Stimulated activated CD8-positive, alpha-beta memory T cell treated with anti-CD3 and anti-CD28 coated beads, Interleukin-7, amount 100 ng/mL, for 1 hour (primary cell): ENCODE measurements around the gene SMYD4.
"Not testable (repeated sequence)": the region's sequence is repeated elsewhere in the genome, so short reads cannot be mapped to it uniquely, and the experiment has no call there.

Experiments used
- DNase-seq, 2 donors: peaks; one replicate each; pipeline ENCODE4 v3.0.0-alpha.2; 2020; ENCODE audit warnings: low read depth in 2 of 2

Gene SMYD4

DNA sequence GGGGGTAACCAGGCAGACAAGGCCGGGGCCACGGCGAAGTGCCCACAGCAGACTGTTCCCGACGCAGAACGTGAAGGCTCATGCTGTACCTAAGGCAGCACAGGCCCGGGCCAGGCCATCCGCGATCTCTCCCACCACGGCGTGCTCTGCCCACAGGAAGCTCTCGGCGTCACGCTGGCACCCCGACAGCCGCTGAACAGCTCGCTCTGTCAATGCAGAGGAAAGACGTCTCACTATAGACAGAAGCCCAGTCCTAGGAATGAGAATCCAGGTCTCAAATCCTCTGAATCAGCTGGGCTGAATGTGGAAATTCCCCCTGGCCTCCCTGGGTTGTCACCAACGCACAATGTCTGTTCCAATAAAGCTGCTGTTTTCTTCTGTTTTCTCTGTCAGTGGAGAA is 46.4 kb downstream of the SMYD4 start:
- DNase-seq = no peak

DNA sequence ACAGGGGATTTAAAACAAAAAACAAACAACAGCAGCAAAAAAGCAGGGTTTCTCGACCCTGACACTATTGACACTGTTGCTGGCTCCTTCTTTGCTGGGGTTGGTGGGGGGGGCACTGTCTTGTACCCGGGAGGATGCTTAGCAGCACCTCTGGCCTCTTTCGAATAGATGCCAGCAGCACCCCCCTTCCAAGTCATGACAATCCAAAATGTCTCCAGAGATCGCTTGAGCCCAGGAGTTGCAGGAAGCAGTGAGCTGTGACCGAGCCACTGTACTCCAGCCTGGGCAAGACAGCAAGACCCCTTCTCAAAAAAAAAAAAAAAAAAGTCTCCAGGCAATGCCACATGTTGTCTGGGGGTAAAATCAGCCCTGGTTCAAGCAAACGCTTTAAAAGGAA is 47.5 kb downstream of the SMYD4 start:
- no peak for DNase-seq

DNA sequence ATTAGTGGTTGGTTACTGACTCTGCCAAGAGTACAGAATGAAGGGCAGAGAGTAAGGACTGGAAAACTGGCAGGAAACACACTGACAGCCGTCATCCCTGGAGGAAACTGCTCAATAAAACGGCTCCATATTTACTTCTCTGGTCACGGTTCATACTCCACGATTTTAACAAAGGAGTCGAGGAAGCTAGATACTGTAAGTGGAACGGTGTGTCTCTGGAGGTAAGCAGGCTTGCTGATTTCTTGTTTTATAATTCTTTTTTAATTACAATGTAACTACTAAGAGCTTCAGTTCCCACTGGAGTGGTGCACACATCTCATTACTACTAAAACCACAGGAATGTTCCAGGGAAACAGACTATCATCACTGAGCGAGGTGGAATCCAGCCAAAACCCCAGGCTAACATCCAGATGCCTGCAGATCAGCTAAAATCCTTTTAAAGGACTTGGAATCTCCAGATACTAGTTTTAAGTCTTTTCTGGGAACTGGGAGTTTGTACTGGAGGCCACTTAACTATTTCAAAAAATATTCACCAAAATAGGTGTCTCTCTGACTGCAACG is 50.1 kb downstream of the SMYD4 start:
- DNase-seq = no peak

DNA sequence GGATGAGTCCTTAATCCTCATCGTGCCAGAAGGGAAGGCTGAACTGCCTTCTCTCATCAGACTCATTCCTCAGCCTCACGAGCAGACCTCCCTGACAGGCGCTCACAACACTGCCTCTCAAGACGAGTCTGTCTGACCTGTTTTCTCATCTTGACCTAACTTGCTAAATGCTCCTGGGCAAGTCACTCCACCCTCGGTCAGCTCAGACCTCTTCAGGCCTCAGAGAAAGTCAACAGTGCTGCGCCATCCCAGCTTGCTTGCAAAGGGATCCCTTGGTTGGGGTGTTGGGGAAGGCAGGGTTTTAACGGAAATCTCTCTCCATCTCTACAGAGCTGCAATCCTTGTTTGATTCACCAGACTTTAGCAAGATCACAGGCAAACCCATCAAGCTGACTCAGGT is 52.8 kb downstream of the SMYD4 start:
- DNase-seq = no peak

DNA sequence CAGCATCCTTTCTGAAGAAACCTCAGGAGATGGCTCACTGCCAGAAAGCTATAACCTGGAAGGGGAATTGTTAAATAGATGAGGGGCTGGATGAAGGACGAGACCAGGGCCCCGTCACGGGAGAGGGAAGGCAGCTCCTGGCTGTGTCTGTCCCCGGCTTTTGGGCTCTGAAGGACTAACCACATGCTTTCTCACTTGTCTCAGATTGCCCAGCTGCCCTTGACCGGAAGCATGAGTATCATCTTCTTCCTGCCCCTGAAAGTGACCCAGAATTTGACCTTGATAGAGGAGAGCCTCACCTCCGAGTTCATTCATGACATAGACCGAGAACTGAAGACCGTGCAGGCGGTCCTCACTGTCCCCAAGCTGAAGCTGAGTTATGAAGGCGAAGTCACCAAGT is 53.4 kb downstream of the SMYD4 start:
- no peak for DNase-seq

DNA sequence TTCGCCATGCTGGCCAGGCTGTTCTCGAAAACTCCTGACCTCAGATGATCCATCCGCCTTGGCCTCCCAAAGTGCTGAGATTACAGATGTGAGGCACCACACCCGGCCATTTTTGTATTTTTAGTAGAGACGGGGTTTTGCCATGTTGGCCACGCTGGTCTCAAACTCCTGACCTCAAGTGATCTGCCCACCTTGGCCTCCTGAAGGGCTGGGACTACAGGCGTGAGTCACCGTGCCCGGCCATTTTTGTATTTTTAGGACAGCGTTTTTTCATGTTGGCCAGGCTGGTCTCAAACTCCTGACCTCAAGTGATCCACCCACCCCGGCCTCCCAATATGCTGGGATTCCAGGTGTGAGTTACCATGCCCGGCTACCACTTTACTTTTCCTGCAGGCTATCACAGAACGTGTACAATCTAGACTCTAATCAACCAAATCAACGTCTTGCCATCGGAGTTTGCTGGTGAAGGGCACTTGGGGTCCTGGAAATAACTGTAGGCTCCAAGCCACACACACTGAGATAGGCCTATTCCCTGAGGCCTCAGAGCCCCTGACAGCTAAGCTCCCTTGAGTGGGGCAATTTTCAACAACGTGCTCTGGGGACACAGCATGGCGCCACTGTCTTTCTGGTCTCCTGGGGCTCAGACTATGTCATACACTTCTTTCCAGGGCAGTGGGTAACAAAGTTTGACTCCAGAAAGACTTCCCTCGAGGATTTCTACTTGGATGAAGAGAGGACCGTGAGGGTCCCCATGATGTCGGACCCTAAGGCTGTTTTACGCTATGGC is 55.1 kb downstream of the SMYD4 start:
- DNase-seq = no peak

DNA sequence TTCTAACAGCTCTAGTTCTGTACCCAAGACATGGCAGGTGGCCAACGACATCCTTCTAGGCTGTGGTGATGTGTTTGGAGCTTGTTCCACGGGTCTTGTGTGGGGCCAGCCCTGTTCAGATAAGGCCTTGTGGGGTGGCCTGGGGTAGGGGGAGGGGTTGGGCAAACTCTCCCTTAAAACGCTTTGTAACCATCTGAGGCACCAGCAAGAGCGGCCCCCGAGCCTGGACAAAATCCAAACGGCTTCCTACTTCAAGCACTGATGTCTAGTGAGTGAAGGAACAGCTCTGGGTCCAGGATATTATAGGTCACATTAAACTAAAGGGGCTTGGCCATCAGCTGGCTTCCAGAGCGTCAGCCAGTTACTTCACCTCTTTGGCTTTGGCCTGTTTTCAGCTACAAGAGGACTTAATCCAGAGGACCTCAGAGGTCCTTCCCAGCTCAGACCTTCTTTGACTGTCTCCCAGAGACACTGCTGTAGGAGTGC is 56.0 kb downstream of the SMYD4 start:
- DNase-seq = no peak

DNA sequence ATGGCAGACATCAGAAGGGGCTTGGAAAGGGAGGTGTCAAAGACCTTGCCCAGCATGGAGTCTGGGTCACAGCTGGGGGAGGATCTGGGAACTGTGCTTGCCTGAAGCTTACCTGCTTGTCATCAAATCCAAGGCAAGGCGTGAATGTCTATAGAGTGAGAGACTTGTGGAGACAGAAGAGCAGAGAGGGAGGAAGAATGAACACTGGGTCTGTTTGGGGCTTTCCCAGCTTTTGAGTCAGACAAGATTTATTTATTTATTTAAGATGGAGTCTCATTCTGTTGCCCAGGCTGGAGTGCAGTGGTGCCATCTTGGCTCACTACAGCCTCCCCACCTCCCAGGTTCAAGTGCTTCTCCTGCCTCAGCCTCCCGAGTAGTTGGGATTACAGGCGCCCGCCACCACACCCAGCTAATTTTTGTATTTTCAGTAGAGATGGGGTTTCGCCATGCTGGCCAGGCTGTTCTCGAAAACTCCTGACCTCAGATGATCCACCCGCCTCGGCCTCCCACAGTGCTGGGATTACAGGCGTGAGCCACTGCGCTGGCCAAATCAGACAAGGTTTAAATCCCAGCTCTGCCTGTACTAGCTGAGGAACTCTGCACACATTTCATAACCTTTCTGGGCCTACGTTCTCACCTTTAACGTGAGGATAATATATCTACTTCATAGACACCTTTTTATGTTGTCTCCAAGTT is 56.6 kb downstream of the SMYD4 start:
- DNase-seq = not testable (repeated sequence)

DNA sequence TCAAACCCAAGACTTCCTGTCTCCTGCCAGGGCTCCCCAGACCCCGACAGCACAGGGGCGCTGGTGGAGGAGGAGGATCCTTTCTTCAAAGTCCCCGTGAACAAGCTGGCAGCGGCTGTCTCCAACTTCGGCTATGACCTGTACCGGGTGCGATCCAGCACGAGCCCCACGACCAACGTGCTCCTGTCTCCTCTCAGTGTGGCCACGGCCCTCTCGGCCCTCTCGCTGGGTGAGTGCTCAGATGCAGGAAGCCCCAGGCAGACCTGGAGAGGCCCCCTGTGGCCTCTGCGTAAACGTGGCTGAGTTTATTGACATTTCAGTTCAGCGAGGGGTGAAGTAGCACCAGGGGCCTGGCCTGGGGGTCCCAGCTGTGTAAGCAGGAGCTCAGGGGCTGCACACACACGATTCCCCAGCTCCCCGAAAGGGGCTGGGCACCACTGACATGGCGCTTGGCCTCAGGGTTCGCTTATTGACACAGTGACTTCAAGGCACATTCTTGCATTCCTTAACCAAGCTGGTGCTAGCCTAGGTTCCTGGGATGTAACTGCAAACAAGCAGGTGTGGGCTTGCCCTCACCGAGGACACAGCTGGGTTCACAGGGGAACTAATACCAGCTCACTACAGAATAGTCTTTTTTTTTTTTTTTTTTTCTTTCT is 59.8 kb downstream of the SMYD4 start:
- no peak for DNase-seq

DNA sequence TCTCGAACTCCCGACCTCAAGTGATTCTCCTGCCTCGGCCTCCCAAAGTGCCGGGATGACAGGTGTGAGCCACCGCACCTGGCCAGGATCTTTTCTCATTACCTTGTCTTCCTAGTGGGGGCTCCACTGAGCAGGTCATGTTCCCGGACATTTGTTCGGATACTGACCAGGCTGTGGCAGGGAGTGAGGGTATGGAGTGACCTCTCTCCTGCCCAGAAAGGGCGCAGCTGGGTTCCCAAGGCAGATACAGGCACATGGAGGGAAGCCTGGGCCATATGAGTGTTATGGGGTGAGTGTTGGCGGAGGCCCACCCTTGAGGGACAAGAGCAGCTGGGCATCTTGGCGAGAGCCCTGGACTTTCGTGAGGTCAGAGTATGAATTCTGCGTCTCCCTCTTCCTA is 62.3 kb downstream of the SMYD4 start:
- DNase-seq = no peak

DNA sequence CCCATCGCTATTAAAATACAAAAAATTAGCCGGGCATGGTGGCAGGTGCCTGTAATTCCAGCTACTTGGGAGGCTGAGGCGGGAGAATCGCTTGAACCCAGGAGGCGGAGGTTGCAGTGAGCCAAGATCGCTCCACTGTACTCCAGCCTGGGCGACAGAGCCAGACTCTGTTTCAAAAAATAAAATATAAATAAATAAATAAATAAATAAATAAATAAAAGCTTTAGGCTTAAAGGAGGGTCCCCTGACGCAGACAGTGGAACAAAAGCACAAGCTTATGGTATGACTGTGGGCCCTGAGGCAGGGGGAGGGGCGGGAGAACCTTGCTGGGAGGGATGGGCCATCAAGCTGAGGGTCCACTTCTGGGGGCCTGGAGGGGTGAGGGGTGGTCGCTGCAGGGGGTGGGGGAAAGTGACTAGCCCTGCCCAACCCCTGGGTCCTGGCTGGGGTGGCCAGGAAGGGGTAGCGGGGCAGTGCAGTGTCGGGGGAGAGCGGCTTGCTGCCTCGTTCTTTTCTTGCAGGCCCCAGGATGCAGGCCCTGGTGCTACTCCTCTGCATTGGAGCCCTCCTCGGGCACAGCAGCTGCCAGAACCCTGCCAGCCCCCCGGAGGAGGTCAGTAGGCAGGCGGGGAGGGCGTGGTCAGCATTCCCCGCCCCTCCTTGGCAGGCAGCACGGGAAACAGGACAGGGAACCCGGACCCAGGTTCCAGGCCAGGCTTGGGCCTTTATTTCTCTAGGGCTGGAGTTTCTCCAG is 63.1 kb downstream of the SMYD4 start:
- no peak for DNase-seq

DNA sequence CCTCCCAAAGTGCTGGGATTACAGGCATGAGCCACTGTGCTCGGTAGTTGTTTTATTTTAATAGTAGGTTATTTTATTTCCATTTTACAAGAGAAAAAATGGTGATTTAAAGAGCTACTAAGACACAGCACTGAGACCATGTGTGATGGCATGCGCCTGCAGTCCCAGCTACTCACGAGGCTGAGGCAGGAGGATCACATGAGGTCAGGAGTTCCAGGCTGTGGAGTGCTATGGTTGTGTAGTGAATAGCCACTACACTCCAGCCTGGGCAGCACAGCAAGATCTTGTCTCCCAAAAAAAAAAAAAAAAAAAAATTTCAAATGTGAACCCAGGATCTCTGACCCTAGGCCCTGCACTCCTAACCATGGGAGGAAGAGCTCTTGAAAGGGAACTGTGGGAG is 64.1 kb downstream of the SMYD4 start:
- no peak for DNase-seq

DNA sequence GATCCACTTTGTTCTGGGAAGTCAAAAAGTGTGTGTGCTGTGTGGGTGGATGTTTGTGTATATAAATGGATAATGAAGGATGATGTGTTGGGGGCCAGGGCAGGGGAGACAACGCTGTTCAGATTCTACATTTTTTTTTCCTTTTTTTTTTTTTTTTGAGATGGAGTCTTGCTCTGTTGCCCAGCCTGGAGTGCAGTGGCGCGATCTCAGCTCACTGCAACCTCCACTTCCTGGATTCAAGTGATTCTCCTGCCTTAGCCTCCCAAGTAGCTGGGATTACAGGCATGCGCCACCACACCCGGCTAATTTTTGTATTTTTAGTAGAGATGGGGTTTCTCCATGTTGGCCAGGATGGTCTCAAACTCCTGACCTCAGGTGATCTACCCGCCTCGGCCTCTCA is 65.0 kb downstream of the SMYD4 start:
- DNase-seq = not testable (repeated sequence)

DNA sequence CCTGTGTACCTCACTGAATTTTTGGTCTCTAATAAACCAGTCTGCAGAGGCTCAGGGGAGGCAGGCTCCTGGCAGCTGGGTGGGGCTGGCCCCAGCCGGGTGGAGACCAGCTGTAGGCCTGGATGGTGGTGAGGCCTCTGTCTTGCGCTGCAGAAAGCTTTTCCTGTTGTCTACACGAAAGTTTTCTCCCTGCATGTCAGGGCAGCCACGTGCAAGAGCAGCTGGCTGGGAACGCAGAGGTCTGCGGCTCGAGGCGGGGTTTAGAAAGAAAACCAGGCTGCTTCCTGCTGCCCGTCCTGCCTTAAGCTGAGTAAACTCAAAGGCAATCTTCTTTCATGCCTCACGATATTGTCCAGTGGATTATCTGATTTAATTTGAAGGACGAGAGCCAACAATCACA is 65.4 kb downstream of the SMYD4 start:
- peak; percentile 19 to 23 for DNase-seq

DNA sequence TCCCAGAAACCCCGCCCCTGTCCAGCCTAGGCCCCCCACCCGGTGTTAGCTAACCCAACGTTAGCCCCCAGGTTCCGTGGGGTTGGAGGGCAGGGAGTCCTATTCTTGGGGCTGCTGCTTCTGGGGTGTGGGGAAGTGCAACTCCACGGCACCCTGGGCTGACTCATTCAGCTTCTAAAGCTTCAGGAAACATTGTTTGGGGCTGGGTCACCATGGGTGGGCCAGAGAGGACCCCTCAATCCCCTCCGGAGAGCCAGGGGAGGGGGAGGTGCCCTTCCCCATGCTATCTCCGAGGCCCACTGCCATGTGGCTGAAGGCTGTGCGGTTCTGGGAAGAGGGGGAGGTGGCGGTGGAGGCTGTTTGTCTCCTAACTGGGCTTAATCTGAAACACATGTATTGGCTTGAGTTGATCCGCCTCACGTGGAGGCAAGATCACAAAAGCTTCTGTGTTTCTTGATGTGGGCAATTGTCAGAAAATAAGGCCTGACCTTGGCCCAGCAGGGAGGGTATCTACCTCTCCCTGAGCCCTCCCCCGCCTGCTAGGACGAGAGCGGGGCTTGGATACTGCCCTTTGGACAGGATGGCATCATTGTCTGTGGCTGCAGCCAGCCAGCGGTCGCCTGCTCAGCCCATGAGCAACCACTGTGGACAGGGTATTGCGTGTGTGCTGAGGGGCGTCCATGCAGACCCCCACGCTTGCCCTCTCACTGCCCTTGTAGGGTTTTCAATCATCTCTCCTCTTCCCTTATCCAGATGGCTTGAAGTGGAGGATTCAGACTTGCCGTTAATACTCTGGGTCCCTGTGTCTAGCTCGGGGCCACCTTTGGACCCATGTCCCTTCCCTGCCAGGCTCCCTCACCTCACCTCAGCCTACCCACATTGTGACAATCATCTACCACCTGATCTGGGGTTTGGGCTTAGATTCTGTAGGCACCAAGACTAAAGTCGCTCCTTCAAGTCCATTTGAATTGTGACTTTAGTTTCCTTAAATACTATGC is 66.5 kb downstream of the SMYD4 start:
- no peak for DNase-seq

DNA sequence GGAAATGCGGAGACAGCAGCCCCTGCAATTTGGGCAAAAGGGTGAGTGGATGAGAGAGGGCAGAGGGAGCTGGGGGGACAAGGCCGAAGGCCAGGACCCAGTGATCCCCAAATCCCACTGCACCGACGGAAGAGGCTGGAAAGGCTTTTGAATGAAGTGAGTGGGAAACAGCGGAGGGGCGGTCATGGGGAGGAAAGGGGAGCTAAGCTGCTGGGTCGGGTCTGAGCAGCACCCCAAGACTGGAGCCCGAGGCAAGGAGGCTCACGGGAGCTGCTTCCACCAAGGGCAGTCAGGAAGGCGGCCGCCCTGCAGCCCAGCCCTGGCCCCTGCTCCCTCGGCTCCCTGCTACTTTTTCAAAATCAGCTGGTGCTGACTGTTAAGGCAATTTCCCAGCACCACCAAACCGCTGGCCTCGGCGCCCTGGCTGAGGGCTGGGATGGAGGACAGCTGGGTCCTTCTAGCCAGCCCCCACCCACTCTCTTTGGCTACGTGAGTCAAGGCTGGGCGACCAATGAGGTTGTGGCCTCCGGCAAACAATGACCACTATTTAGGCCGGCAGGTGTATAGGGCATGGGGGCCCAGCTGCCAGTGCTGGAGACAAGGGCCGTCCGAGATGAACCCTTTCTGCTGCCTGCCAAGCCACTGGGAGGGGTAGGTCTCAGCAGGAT is 67.3 kb downstream of the SMYD4 start:
- no peak for DNase-seq

DNA sequence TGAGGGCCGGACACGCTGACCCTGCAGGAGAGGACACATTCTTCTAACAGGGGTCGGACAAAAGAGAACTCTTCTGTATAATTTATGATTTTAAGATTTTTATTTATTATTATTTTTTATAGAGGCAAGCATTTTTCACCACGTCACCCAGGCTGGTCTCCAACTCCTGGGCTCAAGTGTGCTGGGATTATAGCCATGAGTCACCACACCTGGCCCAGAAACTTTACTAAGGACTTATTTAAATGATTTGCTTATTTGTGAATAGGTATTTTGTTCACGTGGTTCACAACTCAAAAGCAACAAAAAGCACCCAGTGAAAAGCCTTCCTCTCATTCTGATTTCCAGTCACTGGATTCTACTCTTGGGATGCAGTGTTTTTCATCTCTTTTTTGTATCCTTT is 70.2 kb downstream of the SMYD4 start:
- DNase-seq = no peak

DNA sequence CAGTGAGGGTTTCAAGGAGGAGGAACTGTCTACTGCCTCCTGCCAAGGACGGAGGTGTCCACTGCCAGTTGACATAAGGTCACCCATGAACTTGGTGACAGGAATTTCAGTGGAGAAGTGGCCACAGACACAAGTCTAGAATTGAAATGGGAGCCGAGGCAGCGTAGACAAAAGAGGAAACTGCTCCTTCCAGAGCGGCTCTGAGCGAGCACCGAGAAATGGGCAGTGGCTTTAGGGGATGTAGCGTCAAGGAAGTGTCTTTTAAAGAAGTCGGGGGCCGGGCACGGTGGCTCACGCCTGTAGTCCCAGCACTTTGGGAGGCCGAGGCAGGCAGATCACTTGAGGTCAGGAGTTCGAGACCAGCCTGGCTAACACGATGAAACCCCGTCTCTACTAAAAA is 70.9 kb downstream of the SMYD4 start:
- DNase-seq = no peak

DNA sequence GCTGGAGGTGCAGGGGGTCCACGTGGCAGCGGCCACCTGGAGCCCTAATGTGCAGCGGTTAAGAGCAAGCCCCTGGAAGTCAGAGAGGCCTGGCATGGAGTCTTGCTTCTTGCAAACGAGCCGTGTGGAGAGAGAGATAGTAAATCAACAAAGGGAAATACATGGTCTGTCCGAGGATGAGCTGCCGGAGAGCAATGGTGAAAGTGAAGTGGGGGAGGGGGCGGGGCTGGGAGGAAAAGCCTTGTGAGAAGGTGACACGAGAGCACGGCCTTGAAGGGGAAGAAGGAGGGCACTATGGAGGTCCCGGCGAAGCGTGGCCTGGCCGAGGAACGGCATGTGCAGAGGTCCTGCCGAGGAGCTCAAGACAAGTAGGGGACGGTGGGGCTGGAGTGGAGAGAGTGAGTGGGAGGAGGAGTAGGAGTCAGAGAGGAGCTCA is 73.9 kb downstream of the SMYD4 start:
- DNase-seq = no peak

DNA sequence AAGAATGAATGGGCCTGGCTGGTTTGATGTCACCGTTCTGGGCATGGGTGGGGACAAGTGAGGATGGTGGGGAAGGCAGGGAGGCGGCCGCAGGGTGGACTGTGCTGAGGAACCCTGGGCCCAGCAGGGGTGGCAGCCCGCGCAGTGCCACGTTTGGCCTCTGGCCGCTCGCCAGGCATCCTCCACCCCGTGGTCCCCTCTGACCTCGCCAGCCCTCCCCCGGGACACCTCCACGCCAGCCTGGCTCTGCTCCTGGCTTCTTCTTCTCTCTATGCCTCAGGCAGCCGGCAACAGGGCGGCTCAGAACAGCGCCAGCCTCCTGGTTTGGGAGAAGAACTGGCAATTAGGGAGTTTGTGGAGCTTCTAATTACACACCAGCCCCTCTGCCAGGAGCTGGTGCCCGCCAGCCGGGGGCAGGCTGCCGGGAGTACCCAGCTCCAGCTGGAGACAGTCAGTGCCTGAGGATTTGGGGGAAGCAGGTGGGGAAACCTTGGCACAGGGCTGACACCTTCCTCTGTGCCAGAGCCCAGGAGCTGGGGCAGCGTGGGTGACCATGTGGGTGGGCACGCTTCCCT is 74.4 kb downstream of the SMYD4 start:
- no peak for DNase-seq
